Activated T-helper 17 cell treated with anti-CD3 and anti-CD28 coated beads, Interleukin-2, amount 50 U/mL, for 72 hours (primary cell): ENCODE measurements around the gene NUP210L. TPM values are rescaled to one million over a fixed set of nuclear protein-coding genes. Genes with fewer than 3 reads are reported as not detected.
"Not testable (repeated sequence)": the region's sequence is repeated elsewhere in the genome, so short reads cannot be mapped to it uniquely, and the experiment has no call there.

Experiments
- ATAC-seq: fragments of 150-1000 bp; cut with Tn5 transposase; replicated peaks from 2 replicates; pipeline ENCODE4 v1.10.0; 2021; ENCODE audit warnings: mild to moderate bottlenecking, moderate library complexity
- H3K27ac Mint-ChIP-seq: one replicate; pipeline ENCODE4 v1.8.0; 2022; ENCODE audit warnings: mixed read lengths
- H3K27me3 Mint-ChIP-seq: one replicate; pipeline ENCODE4 v1.8.0; 2022; ENCODE audit warnings: mixed read lengths
- H3K36me3 Mint-ChIP-seq: one replicate; pipeline ENCODE4 v1.8.0; 2022; ENCODE audit warnings: low read depth, mild to moderate bottlenecking, mixed read lengths
- H3K4me1 Mint-ChIP-seq: one replicate; pipeline ENCODE4 v1.8.0; 2022; ENCODE audit warnings: mixed read lengths
- H3K4me3 Mint-ChIP-seq: one replicate; pipeline ENCODE4 v1.8.0; 2022; ENCODE audit warnings: mild to moderate bottlenecking, mixed read lengths
- H3K9me3 Mint-ChIP-seq: one replicate; pipeline ENCODE4 v1.8.0; 2022; ENCODE audit warnings: mixed read lengths
- total RNA-seq, 2 donors: library from RNA; stranded (reverse); gene quantifications; one replicate each; pipeline ENCODE4 v1.2.3, GENCODE V29; 2022

NUP210L gene
- total RNA-seq, 2 donors from 2014 or later = 0.04 to 0.24 TPM

- ATAC-seq, H3K27me3 Mint-ChIP-seq, H3K27ac Mint-ChIP-seq, H3K4me3 Mint-ChIP-seq, H3K4me1 Mint-ChIP-seq, H3K36me3 Mint-ChIP-seq, H3K9me3 Mint-ChIP-seq: not testable (repeated sequence)
These were observed 142.3 kb downstream of the NUP210L start for GRCh38 chr1:154012543-154012942.

DNA sequence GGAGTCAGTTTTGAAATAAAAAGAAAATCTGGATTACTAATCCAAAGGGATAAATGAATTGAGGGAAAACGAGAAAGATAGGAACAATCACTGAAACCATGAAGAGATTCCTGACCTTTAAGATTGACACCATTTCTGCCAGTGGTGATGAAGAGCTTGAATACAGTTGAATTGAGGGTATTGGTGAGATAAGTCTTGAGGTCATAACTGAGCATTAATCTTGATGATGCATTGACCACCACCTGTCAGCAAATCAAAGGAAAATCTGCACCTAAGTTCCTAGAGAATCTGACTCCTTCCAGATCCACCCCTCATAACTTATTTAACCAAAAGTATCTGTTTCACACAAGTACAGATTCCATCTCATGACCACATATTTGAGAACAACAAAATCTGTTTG, 142.7 kb downstream of the NUP210L start:
- ATAC-seq = no peak
- no peaks in the 10 kb centered on the region for H3K27me3 Mint-ChIP-seq
- H3K27ac Mint-ChIP-seq = no peak overlapping the region
- H3K9me3 Mint-ChIP-seq = no peaks in the 10 kb centered on the region
- no peak overlapping the region for H3K4me3 Mint-ChIP-seq
- no peaks in the 10 kb centered on the region for H3K36me3 Mint-ChIP-seq
- H3K4me1 Mint-ChIP-seq = no peaks in the 10 kb centered on the region

DNA sequence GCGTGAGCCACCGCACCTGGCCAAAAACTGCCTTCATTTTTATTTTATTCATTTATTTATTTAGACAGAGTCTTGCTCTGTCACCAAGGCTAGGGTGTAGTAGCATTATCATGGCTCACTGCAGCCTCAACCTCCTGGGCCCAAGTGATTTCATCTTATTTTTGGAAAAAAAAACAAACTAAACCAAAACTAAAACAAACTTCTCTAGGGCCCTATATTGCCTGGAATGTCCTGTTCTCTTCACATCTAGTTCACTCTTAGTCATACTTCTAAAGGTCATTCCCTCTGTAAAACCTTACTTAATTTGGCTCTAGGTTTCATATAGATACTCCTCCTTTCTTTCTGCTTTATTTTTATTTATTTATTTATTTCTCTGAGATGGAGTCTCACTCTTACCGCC, 148.7 kb downstream of the NUP210L start:
- no peak overlapping the region for H3K27ac Mint-ChIP-seq
- no peak for ATAC-seq
- no peak overlapping the region for H3K4me3 Mint-ChIP-seq
- no peaks in the 10 kb centered on the region for H3K36me3 Mint-ChIP-seq
- no peaks in the 10 kb centered on the region for H3K4me1 Mint-ChIP-seq
- H3K27me3 Mint-ChIP-seq = no peaks in the 10 kb centered on the region
- H3K9me3 Mint-ChIP-seq = no peaks in the 10 kb centered on the region

DNA sequence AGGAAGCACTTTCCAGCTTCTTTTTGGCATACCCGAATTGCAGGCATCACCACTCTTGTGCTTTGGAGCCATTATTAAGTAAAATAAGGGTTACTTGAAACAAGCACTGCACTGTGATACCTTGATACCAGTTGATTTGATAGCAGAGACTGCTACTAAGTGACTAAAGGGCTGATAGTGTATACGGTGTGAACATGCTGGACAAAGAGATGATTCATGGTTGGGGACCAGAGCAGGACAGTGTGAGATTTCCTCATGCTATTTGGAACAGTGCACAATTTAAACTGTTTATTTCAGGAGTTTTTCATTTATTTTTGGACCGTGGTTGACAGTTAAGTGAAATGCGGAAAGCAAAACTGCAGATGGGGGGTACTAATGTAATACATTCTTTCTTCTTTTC, 154.5 kb downstream of the NUP210L start:
- ATAC-seq = no peak
- Mint-ChIP-seq H3K4me3 (no peak overlapping the region), H3K36me3 (peaks cover 6% of the 10 kb centered on the region), H3K4me1 (no peaks in the 10 kb centered on the region), H3K27me3 (no peaks in the 10 kb centered on the region), H3K27ac (no peak overlapping the region), H3K9me3 (no peaks in the 10 kb centered on the region)

GRCh38 chr1:153996882-153997281, 158.0 kb downstream of the NUP210L start:
- H3K27me3 Mint-ChIP-seq, H3K4me3 Mint-ChIP-seq, H3K4me1 Mint-ChIP-seq, H3K9me3 Mint-ChIP-seq, ATAC-seq, H3K27ac Mint-ChIP-seq: not testable (repeated sequence)
- H3K36me3 Mint-ChIP-seq = peaks cover 41% of the 10 kb centered on the region

DNA sequence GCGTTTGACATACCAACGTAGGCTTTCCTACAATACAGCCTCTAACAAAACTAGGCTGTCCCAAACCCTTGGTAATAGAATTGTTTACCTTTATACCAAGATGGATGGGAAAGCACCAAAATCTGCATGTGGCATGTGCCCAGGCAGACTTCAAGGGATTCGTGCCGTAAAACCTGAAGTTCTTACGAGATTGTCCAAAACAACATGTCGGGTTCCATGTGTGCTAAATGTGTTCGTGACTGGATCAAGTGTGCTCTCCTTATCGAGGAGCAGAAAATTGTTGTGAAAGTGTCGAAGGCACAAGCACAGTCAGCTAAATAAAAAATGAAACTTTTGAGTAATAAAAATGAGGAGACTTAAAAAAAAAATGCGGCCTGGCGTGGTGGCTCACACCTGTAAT, 159.2 kb downstream of the NUP210L start:
- Mint-ChIP-seq H3K27me3 (no peaks in the 10 kb centered on the region), H3K9me3 (no peaks in the 10 kb centered on the region), H3K4me3 (no peak overlapping the region), H3K27ac (peak overlapping the region; percentile 75), H3K4me1 (peaks cover 14% of the 10 kb centered on the region), H3K36me3 (peaks cover 54% of the 10 kb centered on the region)
- ATAC-seq = no peak

- H3K4me3 Mint-ChIP-seq = no peak overlapping the region
- no peak for ATAC-seq
- H3K36me3 Mint-ChIP-seq = peaks cover 57% of the 10 kb centered on the region
- no peaks in the 10 kb centered on the region for H3K27me3 Mint-ChIP-seq
- no peaks in the 10 kb centered on the region for H3K9me3 Mint-ChIP-seq
- H3K4me1 Mint-ChIP-seq = peaks cover 18% of the 10 kb centered on the region
- H3K27ac Mint-ChIP-seq = peak overlapping the region; percentile 75
These were observed 159.7 kb downstream of the NUP210L start for GRCh38 chr1:153995202-153995601.

GRCh38 chr1:153991806-153992205, 163.1 kb downstream of the NUP210L start:
- ATAC-seq = no peak
- Mint-ChIP-seq H3K36me3 (peaks cover 57% of the 10 kb centered on the region), H3K4me1 (peaks cover 19% of the 10 kb centered on the region), H3K4me3 (peak overlapping the region; percentile 88), H3K27ac (peak overlapping the region; percentile 94), H3K27me3 (no peaks in the 10 kb centered on the region), H3K9me3 (no peaks in the 10 kb centered on the region)

- Mint-ChIP-seq H3K27ac (peak overlapping the region; percentile 94), H3K27me3 (no peaks in the 10 kb centered on the region), H3K9me3 (no peaks in the 10 kb centered on the region), H3K36me3 (peaks cover 57% of the 10 kb centered on the region), H3K4me3 (peak overlapping the region; percentile 88), H3K4me1 (peaks cover 19% of the 10 kb centered on the region)
- ATAC-seq = no peak
These were observed 163.7 kb downstream of the NUP210L start for GRCh38 chr1:153991151-153991630.

DNA sequence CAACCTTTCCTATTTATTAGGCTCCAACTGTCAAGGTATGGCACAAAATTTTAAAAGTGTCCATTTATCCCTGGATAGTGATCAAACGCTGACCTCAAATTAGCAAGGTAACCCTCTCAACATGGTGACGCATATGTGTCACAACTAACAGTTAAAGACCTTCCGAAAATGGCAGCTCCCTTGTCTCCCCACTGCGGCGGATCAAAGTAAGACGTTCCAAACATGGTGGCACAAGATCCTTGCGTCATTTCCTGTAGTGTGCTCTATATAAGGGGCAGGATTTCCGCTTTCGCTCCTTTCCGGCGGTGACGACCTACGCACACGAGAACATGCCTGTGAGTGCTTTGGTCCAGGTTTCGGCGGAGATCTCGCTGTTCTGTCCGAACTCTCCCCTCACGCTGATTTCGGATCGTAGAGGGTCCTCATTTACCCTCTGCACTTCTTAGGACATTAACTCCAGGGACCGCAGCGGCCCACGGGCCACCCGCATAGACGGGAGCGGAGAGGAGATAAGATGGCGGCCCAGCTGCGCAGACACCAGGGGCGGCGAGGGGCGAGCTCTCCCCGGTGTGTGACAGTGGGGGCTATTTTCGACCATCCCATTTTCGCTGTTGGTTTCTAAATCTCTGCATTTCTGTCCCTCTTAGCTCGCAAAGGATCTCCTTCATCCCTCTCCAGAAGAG, 164.3 kb downstream of the NUP210L start, which contains the start of gene RPS27:
RPS27 (plus strand) TSS at position 295 of the 683 bp plus-strand sequence; CDS start at position 330, 35 bp downstream.
- Mint-ChIP-seq H3K27ac (peak within 1 kb of the TSS; percentile 94), H3K4me3 (peak within 1 kb of the TSS; percentile 88), H3K27me3 (no peaks in the 10 kb centered on the region), H3K36me3 (peaks cover 53% of the 10 kb centered on the region), H3K9me3 (no peaks in the 10 kb centered on the region), H3K4me1 (peaks cover 19% of the 10 kb centered on the region)
- peak; percentile 94 for ATAC-seq

GRCh38 chr1:153987621-153988020, 167.3 kb downstream of the NUP210L start:
- Mint-ChIP-seq H3K4me3 (peak overlapping the region; percentile 65), H3K27ac (peak overlapping the region; percentile 61), H3K4me1 (peaks cover 16% of the 10 kb centered on the region), H3K36me3 (peaks cover 23% of the 10 kb centered on the region), H3K9me3 (no peaks in the 10 kb centered on the region), H3K27me3 (no peaks in the 10 kb centered on the region)
- ATAC-seq = no peak

- Mint-ChIP-seq H3K9me3 (no peaks in the 10 kb centered on the region), H3K27ac (peak within 1 kb of the TSS; percentile 61), H3K4me3 (peak within 1 kb of the TSS; percentile 65), H3K27me3 (no peaks in the 10 kb centered on the region), H3K4me1 (peaks cover 6% of the 10 kb centered on the region), H3K36me3 (peaks cover 8% of the 10 kb centered on the region)
- no peak for ATAC-seq
These were observed 168.7 kb downstream of the NUP210L start, which contains the start of gene RAB13 for GRCh38 chr1:153985941-153986761. TSS of gene RAB13 (minus strand) at chr1:153986339. CDS start at chr1:153986236, 103 bp downstream.

- Mint-ChIP-seq H3K9me3 (no peaks in the 10 kb centered on the region), H3K4me1 (peaks cover 3% of the 10 kb centered on the region), H3K27ac (no peak overlapping the region), H3K4me3 (peak overlapping the region; percentile 28), H3K27me3 (no peaks in the 10 kb centered on the region), H3K36me3 (peaks cover 1% of the 10 kb centered on the region)
- ATAC-seq = no peak
These were observed 169.4 kb downstream of the NUP210L start for GRCh38 chr1:153985341-153985912.

DNA sequence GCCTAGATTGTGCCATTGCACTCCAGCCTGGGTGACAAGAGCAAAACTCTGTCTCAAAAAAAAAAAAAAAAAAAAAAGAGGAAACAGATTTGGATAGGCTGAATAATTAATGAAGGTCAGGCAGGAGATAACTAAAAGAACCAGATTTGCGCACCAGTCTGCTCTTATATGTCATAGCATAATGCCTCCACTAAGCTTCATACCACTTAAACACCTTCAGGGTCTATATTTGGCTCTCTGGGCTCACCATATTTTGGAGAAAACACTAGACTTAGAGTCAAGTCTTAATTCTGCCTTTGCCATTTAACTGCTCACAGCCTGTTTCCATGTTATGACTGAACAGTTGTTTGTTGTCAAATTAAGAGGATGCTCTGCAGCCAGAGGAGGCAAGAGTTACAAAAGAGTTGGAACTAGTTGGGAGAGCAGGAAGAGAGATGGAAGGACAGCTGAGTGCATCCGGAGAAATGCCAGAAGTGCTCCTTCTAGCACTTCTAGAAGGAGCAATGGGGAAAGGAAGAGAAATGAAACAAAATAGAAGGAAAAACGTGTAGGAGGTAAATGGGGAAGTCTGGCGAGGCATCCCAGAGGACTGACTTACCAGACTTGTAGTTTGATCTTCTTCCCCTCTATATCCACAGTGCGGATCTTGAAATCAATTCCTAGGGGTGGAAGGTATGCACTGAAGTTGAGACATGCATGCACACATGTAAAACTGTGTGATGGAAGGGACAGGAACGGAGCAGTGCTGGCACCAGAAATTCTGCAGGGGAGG, 170.6 kb downstream of the NUP210L start:
- H3K9me3 Mint-ChIP-seq = no peaks in the 10 kb centered on the region
- no peaks in the 10 kb centered on the region for H3K4me1 Mint-ChIP-seq
- no peak overlapping the region for H3K4me3 Mint-ChIP-seq
- H3K27me3 Mint-ChIP-seq = no peaks in the 10 kb centered on the region
- H3K36me3 Mint-ChIP-seq = no peaks in the 10 kb centered on the region
- ATAC-seq = no peak
- no peak overlapping the region for H3K27ac Mint-ChIP-seq
